Lower leg skin (tissue), 4 donors: ENCODE measurements around the gene EDEM3. TPM values are rescaled to one million over a fixed set of nuclear protein-coding genes. Genes with fewer than 3 reads are reported as not detected.

Experiments used
- DNase-seq, 2 donors: peaks; one replicate each; pipeline ENCODE4 v3.0.0-alpha.2; 2019; ENCODE audit warnings: low spot score in 2 of 2
- H3K4me3 ChIP-seq: fragments of 200-600 bp; sonication (generic); 2 replicates; pipeline ENCODE4 v1.5.1; 2017; ENCODE audit warnings: mild to moderate bottlenecking, low read depth; ENCODE audit not compliant: poor library complexity, severe bottlenecking
- CTCF ChIP-seq, 3 donors: fragments of 450-650 bp; IDR thresholded peaks; one replicate each; pipeline ENCODE4 v1.5.1; 2016; ENCODE audit warnings: antibody characterized with exemption in 3 of 3, mild to moderate bottlenecking in 3 of 3, moderate library complexity in 2 of 3
- POLR2A ChIP-seq, 2 donors: fragments of 450-650 bp; IDR thresholded peaks; one replicate each; pipeline ENCODE4 v1.6.1; 2016 to 2017; ENCODE audit warnings: antibody characterized with exemption in 2 of 2, mild to moderate bottlenecking in 1 of 2, moderate library complexity in 1 of 2
- WGBS, 2 donors: methylation state at CpG; one replicate each; pipeline ENCODE4 v1.1.5; 2018; 5-methylcytosine and 5-hydroxymethylcytosine counted together
- intact Hi-C: fragments of 100-400 bp; cut with DNase I; formaldehyde crosslinking; loops from one replicate; pipeline ENCODE4 v1.15.0; 2023; ENCODE audit warnings: low total_unique reads
- total RNA-seq, 4 donors: library from RNA; depleted of rRNA; stranded (reverse); fragments of >200 nt; gene quantifications; one replicate each; pipeline ENCODE4 v1.1.0, GENCODE V29; 2016

Gene EDEM3
- total RNA-seq, 4 donors from 2014 or later: 15.1 to 26.5 (median 18.2) TPM

GRCh38 chr1:184672013-184672726 is 82.5 kb downstream of the EDEM3 start:
- no peak for DNase-seq
- WGBS, 2 donors: 76 to 78% methylated on average over 9 of the region's 9 CpGs
- intact Hi-C loops: no loop called here
- H3K4me3 ChIP-seq: no peak overlapping the region
- no peak for TF ChIP-seq POLR2A (IDR thresholded peaks at IDR 0.05)
- TF ChIP-seq CTCF (IDR thresholded peaks at IDR 0.05): no peak

- no peak for DNase-seq
- 57 to 88% methylated on average over 1 of the region's 1 CpG for WGBS, 2 donors
- H3K4me3 ChIP-seq: no peak overlapping the region
- intact Hi-C loops: loop anchor here (10.0 kb wide), 1 partner anchor 595 kb away; no protein-coding TSS in a partner anchor
- TF ChIP-seq CTCF (IDR thresholded peaks at IDR 0.05) (no peak), POLR2A (IDR thresholded peaks at IDR 0.05) (no peak)
These were observed 85.3 kb downstream of the EDEM3 start for GRCh38 chr1:184669391-184669790.

GRCh38 chr1:184665360-184665759 is 89.3 kb downstream of the EDEM3 start:
- 91% methylated on average over 6 of the region's 6 CpGs for WGBS, 2 donors
- no peak for TF ChIP-seq POLR2A (IDR thresholded peaks at IDR 0.05)
- TF ChIP-seq CTCF (IDR thresholded peaks at IDR 0.05): no peak
- DNase-seq: no peak
- intact Hi-C loops: loop anchor here (10.0 kb wide), 1 partner anchor 591 kb away; no protein-coding TSS in a partner anchor
- H3K4me3 ChIP-seq: no peak overlapping the region

- DNase-seq: no peak
- TF ChIP-seq POLR2A (IDR thresholded peaks at IDR 0.05) (no peak), CTCF (IDR thresholded peaks at IDR 0.05) (no peak)
- no peak overlapping the region for H3K4me3 ChIP-seq
- intact Hi-C loops: loop anchor here (10.0 kb wide), 1 partner anchor 590 kb away; no protein-coding TSS in a partner anchor
- WGBS, 2 donors: 57 to 73% methylated on average over 15 of the region's 15 CpGs
These were observed 90.0 kb downstream of the EDEM3 start for GRCh38 chr1:184664661-184665060.

GRCh38 chr1:184664042-184664660 is 90.5 kb downstream of the EDEM3 start:
- intact Hi-C loops: loop anchor here (10.0 kb wide), 1 partner anchor 589 kb away; no protein-coding TSS in a partner anchor
- peak; percentile 52 to 95 for DNase-seq
- 22 to 25% methylated on average over 36 to 40 of the region's 40 CpGs for whole genome bisulfite sequencing, 2 donors
- no peak overlapping the region for H3K4me3 ChIP-seq
- peak in 1 of 3 donors; percentile 83 for TF ChIP-seq CTCF (IDR thresholded peaks at IDR 0.05)
- TF ChIP-seq POLR2A (IDR thresholded peaks at IDR 0.05): no peak
